Aorta (tissue), 5 donors: Measurements from ENCODE around the gene PEX16. TPM values are rescaled to one million over a fixed set of nuclear protein-coding genes. Genes with fewer than 3 reads are reported as not detected.
A peak's percentile ranks its signal among the peaks of the same experiment; 100 is the strongest.

Experiments used
- ATAC-seq: fragments of 200-7000 bp; cut with Tn5 transposase; one replicate; pipeline ENCODE4 v1.9.1; 2022; ENCODE audit warnings: moderate library complexity; ENCODE audit not compliant: low FRiP score
- DNase-seq, 2 donors: peaks; one replicate each; pipeline ENCODE4 v3.0.0-alpha.2; 2020
- H3K27ac ChIP-seq, 2 donors: one replicate each; pipeline ENCODE4 v1.5.1; 2013; ENCODE audit warnings: low read length in 2 of 2, mild to moderate bottlenecking in 2 of 2, moderate library complexity in 2 of 2, control low read depth in 1 of 2, inconsistent platforms in 1 of 2, low read depth in 1 of 2
- H3K27me3 ChIP-seq, 2 donors: one replicate each; pipeline ENCODE4 v1.6.1; 2013; ENCODE audit warnings: control low read depth in 1 of 2, low read length in 1 of 2, mild to moderate bottlenecking in 1 of 2, moderate library complexity in 1 of 2; ENCODE audit not compliant: insufficient read depth in 2 of 2, control insufficient read depth in 1 of 2
- H3K36me3 ChIP-seq, 2 donors: one replicate each; pipeline ENCODE4 v1.6.1; 2013; ENCODE audit warnings: control low read depth in 1 of 2, low read length in 1 of 2, mild to moderate bottlenecking in 1 of 2; ENCODE audit not compliant: insufficient read depth in 2 of 2, control insufficient read depth in 1 of 2
- H3K4me1 ChIP-seq, 2 donors: one replicate each; pipeline ENCODE4 v1.6.1; 2013; ENCODE audit warnings: low read length in 2 of 2, control low read depth in 1 of 2, mild to moderate bottlenecking in 1 of 2, moderate library complexity in 1 of 2; ENCODE audit not compliant: insufficient read depth in 2 of 2, control insufficient read depth in 1 of 2
- H3K4me3 ChIP-seq, 2 donors: one replicate each; pipeline ENCODE4 v1.5.1; 2013; ENCODE audit warnings: low read length in 2 of 2, control low read depth in 1 of 2, mild to moderate bottlenecking in 1 of 2
- H3K9me3 ChIP-seq: one replicate; pipeline ENCODE4 v1.6.1; 2013; ENCODE audit warnings: mild to moderate bottlenecking, low read length; ENCODE audit not compliant: control insufficient read depth
- WGBS, 2 donors: extraction: QIAGEN DNeasy Blood & Tissue Kit; methylation state at CpG; one replicate each; pipeline ENCODE4 v1.1.7; 2013; 5-methylcytosine and 5-hydroxymethylcytosine counted together
- intact Hi-C, 2 donors: fragments of 100-400 bp; cut with DNase I; formaldehyde crosslinking; loops; one replicate each; pipeline versions ENCODE4 v1.14.2 to v1.15.0; 2022
- long read RNA-seq, 2 donors: library from polyadenylated mRNA; unstranded; transcript quantifications; one replicate each; pipeline ENCODE4 v2.0.0, GENCODE V29; 2020 to 2021
- polyA plus RNA-seq, 2 donors: library from polyadenylated mRNA; stranded (reverse); fragments of 200-250 nt; gene quantifications; one replicate each; pipeline ENCODE4 v1.2.3, GENCODE V29; 2013
- total RNA-seq, 2 donors: library from RNA; stranded (reverse); fragmentation: NEBNext Ultra II Directional; extraction: Animal tissue kit (Norgen Biotek cat#: 25700); gene quantifications; one replicate each; pipeline ENCODE4 v1.2.1, GENCODE V29; 2021
- donor health status: healthy with polysubstance abuse.
- donor health status: Bipolar disorder and iron deficiency.
- donor health status: DM: no; HTN: no; CAD: no.
- donor health status: DM: no; HTN: no; CAD: no.
- donor health status: DM: yes; HTN: yes; CAD: no.

PEX16 gene
- total RNA-seq (10 to 100 TPM; 21.4 to 26.9 TPM), polyA plus RNA-seq (10 to 100 TPM; 17.3 to 49.7 TPM)
- long read RNA-seq, donor 1, transcript PEX16-202 (11 exons, 1,335 nt), result major isoform, 86 of 122 reads
- long read RNA-seq, donor 1, partial matches to known transcripts, result 9 of 122 reads
- long read RNA-seq, donor 1, other reads (novel, unspliced or antisense), result 26 of 122 reads
- long read RNA-seq, donor 2, transcript PEX16-202 (11 exons, 1,335 nt), result major isoform, 9 of 18 reads
- long read RNA-seq, donor 2, partial matches to known transcripts, result 4 of 18 reads
- long read RNA-seq, donor 2, other reads (novel, unspliced or antisense), result 4 of 18 reads

DNA sequence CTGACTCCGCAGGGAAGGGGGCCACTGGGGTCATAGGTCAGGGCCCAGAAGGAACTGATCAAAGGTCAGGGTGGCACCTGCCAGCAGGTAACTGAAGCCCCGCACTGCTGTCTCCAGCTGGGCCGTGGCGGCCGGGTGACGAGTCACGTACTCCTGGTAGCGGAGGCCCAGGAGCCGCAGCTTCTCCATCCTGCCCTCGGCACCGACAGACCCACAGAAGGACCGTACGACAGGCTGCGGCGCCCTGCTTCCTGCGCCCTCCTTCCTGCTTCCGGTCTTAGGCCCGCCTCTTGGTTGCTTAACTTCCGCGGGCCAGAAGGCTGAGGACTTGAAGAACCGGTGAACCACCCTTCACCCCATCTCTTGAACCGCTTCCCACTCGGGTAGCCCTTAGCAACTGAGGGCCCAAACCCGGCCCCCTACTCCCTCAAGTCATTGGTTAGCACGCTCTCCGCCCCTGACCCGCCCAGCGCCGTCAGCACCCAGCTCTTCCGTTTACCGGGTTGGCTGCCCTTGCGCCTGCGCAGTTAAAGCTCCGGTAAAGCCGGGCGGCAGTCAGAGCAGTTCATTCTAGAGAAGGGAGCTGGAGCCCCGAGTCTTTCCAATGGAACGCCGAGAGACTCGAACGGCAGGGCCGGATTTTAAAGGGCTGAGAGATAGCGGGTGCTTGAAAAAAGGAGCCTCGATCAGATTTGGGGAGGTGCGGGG lies at the start of gene PEX16:
TSS of gene PEX16 (minus strand) at position 255 of the 708 bp plus-strand sequence. CDS start at position 189, 66 bp downstream.
- Histone ChIP-seq H3K4me3 (peak within 1 kb of the TSS; percentile 80 to 89), H3K4me1 (no peaks in the 10 kb centered on the region), H3K27me3 (no peaks in the 10 kb centered on the region), H3K36me3 (peaks cover 0 to 7% of the 10 kb centered on the region in 2 donors), H3K9me3 (no peaks in the 10 kb centered on the region), H3K27ac (peak within 1 kb of the TSS in 1 of 2 donors; percentile 92)
- ATAC-seq (peak; percentile 96), DNase-seq (peak; percentile 99)
- WGBS, 2 donors, result 0% methylated on average over 45 of the region's 45 CpGs
- intact Hi-C loops, result loop anchor here (2.0 to 5.0 kb wide), 2 partner anchors 69 to 70 kb away; partner anchors contain the start of gene CRY2 (in 1 of the 2)

DNA sequence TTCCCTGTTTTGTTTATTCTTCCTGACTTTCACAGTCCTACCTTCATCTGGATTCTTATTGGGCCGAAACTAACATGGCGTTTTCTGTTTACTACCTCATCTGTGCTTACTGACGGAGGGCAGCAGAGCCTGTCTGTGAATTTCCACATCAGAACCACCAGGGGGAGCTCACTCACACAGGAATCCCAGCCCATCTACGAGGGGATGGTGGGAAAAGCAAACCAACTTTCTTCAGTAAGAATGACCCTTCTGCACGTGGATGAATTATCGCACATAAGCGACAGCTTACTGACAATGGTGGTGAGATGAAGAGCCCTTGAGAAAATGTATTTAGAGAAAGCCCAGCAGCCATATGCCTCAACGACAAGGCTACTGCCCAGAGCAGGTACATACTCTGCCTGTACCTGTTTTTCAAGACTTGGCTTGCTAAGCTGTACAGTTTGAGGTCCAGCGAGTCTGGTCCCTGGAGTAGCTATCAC lies 47.3 kb upstream of the PEX16 start:
- no peak overlapping the region for H3K27ac ChIP-seq
- H3K4me1 ChIP-seq, result no peaks in the 10 kb centered on the region
- ATAC-seq (peak; percentile 91), DNase-seq (peak in 1 of 2 donors; percentile 62)
- no peaks in the 10 kb centered on the region for H3K27me3 ChIP-seq
- intact Hi-C loops, result loop anchor here (1.0 to 10.0 kb wide), 2 partner anchors 41 to 160 kb away; partner anchors contain the start of gene PHF21A (in 1 of the 2)
- H3K4me3 ChIP-seq, result no peak overlapping the region
- no peaks in the 10 kb centered on the region for H3K9me3 ChIP-seq
- 13 to 16% methylated on average over 9 of the region's 9 CpGs for WGBS, 2 donors
- peaks cover 0 to 8% of the 10 kb centered on the region in 2 donors for H3K36me3 ChIP-seq

DNA sequence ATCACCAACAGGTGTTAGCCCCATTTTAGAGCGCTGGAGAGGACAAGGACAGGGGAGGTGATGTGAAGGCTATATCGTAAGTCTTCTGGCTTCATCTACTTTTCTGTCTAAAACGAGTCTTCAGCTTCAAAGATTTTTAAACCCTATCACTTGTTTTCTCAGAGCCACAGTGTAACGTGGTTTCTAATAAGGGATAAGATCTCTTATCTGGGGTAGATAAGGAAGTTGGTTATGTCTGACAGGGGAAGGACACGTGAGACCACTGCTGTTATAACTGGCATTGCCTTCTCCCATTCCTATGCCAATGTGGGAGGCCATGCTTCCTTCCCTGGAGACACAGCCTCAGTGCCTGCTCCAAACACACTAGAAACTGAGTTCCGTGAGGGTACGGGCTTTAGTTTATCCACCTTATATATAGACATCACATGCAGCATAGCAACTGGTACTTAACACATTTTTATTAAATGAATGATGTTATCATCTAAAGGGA lies 44.1 kb upstream of the PEX16 start:
- no peak overlapping the region for H3K4me3 ChIP-seq
- H3K4me1 ChIP-seq, result no peaks in the 10 kb centered on the region
- H3K9me3 ChIP-seq, result no peaks in the 10 kb centered on the region
- ATAC-seq, result no peak
- H3K27me3 ChIP-seq, result no peaks in the 10 kb centered on the region
- WGBS, 2 donors, result 41 to 43% methylated on average over 7 of the region's 7 CpGs
- H3K36me3 ChIP-seq, result peaks cover 0 to 2% of the 10 kb centered on the region in 2 donors
- H3K27ac ChIP-seq, result no peak overlapping the region
- intact Hi-C loops, result loop anchor here in 1 of 2 donors (10.0 kb wide), 1 partner anchor 163 kb away; the partner anchor contains the start of gene PHF21A
- DNase-seq, result no peak

DNA sequence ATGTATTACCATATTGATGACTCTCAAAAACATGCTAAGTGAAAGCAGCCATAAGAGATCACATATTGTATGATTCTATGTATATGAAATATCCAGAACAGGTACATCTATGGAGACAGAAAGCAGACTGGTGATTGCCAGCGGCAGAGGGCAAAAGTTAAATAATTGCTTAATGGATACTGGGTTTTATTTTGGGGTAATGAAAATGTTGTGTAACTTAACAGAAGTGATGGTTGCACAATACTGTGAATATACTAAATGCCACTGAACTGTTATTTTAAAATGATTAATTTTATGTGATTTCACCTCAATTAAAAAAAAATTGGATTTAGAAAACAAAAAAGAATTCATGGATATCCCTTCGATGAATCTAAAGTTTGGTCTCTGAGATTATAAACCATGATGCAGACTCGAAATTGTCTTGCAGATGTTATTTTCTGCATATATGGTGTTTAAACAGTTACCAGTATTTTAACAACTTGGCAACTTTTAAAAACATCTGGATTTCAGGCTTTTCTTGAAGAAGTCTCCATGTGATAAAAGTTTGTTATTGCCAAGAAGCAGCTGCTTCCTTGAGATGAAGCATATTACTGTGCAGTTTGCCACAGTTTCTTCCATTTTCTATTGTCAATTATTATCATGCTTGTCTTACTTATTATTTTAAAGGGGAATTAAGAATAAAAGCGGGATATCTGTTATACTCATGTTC lies 42.9 kb upstream of the PEX16 start:
- no peaks in the 10 kb centered on the region for H3K4me1 ChIP-seq
- WGBS, 2 donors, result 88 to 91% methylated on average over 4 of the region's 4 CpGs
- H3K27ac ChIP-seq, result no peak overlapping the region
- H3K36me3 ChIP-seq, result peaks cover 0 to 2% of the 10 kb centered on the region in 2 donors
- intact Hi-C loops, result loop anchor here in 1 of 2 donors (10.0 kb wide), 1 partner anchor 164 kb away; the partner anchor contains the start of gene PHF21A
- no peak overlapping the region for H3K4me3 ChIP-seq
- ATAC-seq (no peak), DNase-seq (no peak)
- no peaks in the 10 kb centered on the region for H3K9me3 ChIP-seq
- H3K27me3 ChIP-seq, result no peaks in the 10 kb centered on the region

DNA sequence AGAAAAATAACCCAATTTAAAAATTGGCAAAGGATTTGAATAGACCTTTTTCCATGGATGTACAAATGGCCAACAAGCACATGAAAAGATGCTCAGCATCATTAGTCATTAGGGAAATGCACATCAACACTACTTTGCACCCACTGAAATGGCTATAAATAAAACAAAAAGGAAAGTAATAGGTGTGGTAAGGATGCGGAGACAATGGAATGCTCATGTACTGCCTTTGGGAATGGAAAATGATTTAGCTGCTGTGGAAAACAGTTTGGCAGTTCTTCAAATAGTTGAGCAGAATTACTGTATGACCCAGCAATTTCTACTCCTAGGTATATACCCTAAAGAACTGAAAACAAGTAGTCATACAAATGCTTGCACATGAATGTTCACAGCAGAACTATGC lies 42.2 kb upstream of the PEX16 start:
- Histone ChIP-seq H3K36me3 (peaks cover 0 to 2% of the 10 kb centered on the region in 2 donors), H3K27me3 (no peaks in the 10 kb centered on the region), H3K27ac (no peak overlapping the region), H3K4me3 (no peak overlapping the region), H3K4me1 (no peaks in the 10 kb centered on the region), H3K9me3 (no peaks in the 10 kb centered on the region)
- no peak for DNase-seq
- intact Hi-C loops, result loop anchor here in 1 of 2 donors (10.0 kb wide), 1 partner anchor 165 kb away; the partner anchor contains the start of gene PHF21A
- 97 to 99% methylated on average over 1 of the region's 1 CpG for WGBS, 2 donors
- no peak for ATAC-seq

DNA sequence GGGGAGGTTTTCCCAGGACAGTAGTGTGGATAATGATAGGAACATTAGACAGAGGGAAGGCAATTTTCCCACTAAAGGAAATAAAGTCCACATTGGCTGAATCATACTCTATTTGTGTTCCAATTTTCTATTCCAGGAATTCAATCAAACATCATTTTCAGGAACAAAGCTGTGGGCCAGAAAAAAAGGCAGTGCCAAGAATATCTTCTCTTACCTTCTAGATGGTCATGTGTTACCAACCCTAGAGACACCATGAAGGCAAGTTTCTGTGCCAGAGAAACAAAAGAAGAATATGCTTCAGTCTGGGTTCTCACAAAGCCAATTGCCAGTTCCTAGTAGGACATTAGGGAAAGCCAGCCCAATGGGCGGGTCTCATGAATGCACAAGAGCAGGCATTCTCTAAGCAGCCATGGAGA lies 32.3 kb upstream of the PEX16 start:
- 93 to 96% methylated on average over 1 of the region's 1 CpG for WGBS, 2 donors
- Histone ChIP-seq H3K36me3 (peaks cover 9 to 16% of the 10 kb centered on the region in 2 donors), H3K4me3 (no peak overlapping the region), H3K27me3 (no peaks in the 10 kb centered on the region), H3K27ac (no peak overlapping the region), H3K4me1 (no peaks in the 10 kb centered on the region), H3K9me3 (no peaks in the 10 kb centered on the region)
- DNase-seq (no peak), ATAC-seq (peak; percentile 78)
- intact Hi-C loops, result no loop called here

DNA sequence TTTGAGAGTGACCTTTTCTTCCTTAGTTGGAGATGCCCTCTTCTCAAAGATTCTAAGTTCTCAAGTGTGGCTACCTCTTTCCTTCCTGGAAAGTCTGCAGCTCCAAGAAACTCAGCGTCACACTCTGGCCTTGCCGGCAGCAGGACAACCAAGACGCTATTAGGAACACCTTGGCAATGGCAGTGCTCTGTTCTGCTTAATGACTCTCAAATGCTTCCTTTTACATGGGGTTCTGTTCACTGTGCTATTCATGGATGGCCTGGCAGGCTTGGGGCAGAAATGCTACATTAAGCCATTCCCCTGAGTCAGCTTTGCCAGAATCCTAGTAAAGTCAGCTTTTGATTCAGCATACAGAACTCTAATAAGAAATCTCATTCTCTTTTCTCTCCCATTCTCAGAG lies 30.7 kb upstream of the PEX16 start:
- ATAC-seq, result no peak
- no peak for DNase-seq
- Histone ChIP-seq H3K27ac (no peak overlapping the region), H3K4me1 (no peaks in the 10 kb centered on the region), H3K36me3 (peaks cover 9 to 16% of the 10 kb centered on the region in 2 donors), H3K9me3 (no peaks in the 10 kb centered on the region), H3K4me3 (no peak overlapping the region), H3K27me3 (no peaks in the 10 kb centered on the region)
- intact Hi-C loops, result no loop called here
- 85 to 90% methylated on average over 3 of the region's 3 CpGs for WGBS, 2 donors

DNA sequence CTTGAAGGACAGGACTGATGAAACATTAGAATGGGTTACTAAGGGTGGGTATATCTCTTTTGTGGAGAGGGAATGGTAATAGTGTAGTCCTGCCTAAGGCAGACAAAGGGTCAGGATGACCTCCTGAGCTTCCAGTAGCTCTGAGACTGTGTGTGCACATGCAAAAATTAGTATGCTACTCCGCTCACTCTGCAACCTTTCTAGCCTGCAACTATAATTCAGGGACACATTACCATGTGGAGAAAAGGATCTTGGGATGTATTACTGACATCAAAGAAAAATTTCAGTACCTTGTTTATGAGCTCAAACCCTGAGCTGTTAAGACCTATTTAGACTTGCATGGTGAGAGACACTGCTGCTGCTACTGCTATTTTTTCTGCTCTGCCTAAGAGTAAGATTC lies 30.2 kb upstream of the PEX16 start:
- Histone ChIP-seq H3K4me3 (no peak overlapping the region), H3K9me3 (no peaks in the 10 kb centered on the region), H3K27ac (no peak overlapping the region), H3K27me3 (no peaks in the 10 kb centered on the region), H3K36me3 (peaks cover 9 to 16% of the 10 kb centered on the region in 2 donors), H3K4me1 (no peaks in the 10 kb centered on the region)
- WGBS, 2 donors, result 96 to 97% methylated on average over 1 of the region's 1 CpG
- intact Hi-C loops, result no loop called here
- no peak for DNase-seq
- ATAC-seq, result no peak
